GM12874 (cell line): ENCODE results near the gene PACRG.

Experiments
- TF ChIP-seq, protein P1 (sequence below): IDR thresholded peaks from 2 replicates; pipeline ENCODE4 v1.5.1; 2011; ENCODE audit warnings: low read depth, mild to moderate bottlenecking, control low read depth, low read length, moderate library complexity; ENCODE audit not compliant: insufficient read depth

The PACRG gene

DNA sequence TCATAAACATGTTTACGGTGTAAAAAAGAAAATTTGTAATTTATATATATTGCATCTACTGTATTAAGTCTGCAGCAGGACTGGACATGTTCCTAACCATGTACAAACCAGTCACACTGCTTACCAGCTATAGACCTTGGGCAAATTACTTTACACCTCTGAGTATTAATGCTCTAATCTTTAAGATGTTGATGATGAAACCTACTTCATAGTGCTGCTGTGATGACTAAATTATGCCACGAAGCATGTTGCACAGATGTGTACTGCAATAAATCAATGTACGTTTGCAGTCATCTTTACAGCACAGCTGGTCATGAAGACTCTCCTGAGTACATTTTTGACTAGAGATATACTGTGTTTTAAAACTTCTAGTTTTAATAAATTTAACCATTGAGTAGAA is 42.8 kb upstream of the PACRG start:
- TF ChIP-seq, protein P1, sequence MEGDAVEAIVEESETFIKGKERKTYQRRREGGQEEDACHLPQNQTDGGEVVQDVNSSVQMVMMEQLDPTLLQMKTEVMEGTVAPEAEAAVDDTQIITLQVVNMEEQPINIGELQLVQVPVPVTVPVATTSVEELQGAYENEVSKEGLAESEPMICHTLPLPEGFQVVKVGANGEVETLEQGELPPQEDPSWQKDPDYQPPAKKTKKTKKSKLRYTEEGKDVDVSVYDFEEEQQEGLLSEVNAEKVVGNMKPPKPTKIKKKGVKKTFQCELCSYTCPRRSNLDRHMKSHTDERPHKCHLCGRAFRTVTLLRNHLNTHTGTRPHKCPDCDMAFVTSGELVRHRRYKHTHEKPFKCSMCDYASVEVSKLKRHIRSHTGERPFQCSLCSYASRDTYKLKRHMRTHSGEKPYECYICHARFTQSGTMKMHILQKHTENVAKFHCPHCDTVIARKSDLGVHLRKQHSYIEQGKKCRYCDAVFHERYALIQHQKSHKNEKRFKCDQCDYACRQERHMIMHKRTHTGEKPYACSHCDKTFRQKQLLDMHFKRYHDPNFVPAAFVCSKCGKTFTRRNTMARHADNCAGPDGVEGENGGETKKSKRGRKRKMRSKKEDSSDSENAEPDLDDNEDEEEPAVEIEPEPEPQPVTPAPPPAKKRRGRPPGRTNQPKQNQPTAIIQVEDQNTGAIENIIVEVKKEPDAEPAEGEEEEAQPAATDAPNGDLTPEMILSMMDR, result no peak

DNA sequence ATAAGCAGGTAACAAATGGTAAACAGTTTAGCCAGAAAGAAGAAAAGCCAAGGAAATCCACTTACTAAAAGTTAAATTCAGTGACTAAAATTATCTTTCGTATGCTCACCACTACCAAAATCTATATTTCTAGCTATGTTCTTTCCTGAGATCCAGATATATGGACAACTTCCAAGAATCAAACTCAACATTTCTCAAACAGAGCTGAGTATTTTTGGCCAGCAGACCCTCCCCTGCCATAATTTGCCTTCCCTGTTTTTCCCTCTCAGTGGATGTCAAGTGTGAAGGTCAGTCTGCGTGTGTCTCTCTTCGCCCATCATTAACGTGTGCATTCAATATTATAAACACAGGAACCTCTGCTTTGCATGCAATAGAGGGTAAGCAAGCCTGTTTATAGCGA is 42.2 kb upstream of the PACRG start:
- TF ChIP-seq, protein P1, result no peak

DNA sequence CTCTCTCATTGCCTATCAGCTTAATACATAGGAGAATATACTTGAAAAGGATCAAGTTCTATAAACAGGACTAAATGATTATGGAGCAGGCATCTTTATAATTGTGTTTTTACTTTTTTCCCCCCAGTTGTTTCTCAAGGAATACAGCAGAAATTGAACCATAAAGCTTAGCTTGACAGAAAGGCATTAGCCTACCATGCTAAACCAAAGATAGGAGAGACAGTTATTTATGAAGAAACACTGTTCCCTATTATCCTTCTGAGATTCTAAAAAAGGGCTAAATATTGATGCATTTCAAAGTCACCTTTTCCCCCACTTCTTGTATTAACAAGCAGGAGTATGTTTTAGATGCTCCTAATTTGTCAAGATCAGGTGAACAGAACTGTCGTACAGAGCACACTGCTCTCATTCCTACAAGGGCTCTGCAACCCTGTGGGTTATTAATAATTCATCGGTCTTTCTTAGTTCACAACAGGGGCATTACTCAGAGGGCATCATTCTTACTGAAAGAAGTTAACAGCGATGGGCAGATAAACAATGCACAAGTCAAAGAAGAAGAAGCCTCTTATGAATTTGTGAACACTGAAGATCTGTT is 38.9 kb upstream of the PACRG start:
- TF ChIP-seq, protein P1, result no peak

DNA sequence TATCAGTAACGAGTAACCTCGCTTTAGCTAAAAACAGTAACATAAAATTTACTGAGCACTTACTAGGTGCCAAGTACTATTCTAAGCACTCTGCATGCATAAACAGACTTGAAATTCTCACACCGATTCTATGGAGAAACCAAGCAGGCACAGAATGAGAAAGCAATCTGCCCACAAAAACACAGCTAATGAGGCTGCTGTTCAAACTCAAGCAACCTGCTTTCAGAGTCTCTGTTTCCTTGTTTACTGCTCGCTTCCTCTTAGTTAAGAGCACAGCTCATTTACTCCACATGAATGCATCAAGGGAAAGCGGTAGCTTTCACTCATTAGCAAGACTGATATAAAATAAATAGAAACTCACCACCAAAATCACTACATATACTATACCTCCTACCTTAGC is 37.6 kb upstream of the PACRG start:
- TF ChIP-seq, protein P1, result no peak

DNA sequence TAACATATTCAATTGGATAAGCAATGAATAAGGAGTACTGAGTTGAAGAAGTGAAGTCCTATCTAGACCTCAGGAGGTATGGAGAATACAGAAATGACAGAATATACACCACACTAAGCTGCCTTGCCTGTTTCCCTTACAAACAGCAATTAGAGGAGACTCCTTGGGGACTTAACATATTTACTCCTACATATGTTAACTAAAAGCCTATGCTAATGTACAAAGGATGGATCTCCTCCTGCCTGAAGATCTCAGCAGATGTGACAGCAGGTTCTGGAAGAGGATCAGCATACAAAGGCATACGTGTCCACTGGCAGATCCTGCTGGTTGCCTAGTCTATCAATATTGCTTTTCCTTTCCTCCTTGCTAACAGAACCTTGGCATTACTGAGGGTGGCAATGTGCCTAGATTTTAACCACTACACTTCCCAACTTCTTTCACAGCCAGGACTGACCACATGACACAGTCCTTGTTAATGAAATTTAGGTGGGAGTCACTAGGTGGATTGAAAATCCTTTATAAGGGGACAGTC is 29.8 kb upstream of the PACRG start:
- TF ChIP-seq, protein P1, result no peak

DNA sequence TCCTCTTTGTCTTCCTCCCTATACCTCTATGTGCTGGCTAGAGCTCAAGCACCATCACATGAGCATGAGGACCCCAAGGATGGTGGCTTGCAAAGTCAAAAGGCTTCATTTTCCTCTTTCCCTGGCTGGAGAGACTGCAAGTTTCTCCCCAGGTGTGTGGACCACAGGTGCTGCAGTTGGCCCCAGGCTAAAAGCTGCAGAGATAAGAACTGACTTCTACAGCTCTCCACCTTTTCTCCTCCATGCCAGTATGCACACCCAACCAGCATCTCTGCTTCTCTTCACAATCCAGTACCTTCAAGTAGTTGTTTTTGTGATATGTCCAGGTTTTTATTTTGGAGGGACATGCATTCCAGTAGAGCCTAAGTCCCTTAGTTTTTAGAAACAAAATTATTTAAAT is 29.3 kb upstream of the PACRG start:
- TF ChIP-seq, protein P1, result no peak

DNA sequence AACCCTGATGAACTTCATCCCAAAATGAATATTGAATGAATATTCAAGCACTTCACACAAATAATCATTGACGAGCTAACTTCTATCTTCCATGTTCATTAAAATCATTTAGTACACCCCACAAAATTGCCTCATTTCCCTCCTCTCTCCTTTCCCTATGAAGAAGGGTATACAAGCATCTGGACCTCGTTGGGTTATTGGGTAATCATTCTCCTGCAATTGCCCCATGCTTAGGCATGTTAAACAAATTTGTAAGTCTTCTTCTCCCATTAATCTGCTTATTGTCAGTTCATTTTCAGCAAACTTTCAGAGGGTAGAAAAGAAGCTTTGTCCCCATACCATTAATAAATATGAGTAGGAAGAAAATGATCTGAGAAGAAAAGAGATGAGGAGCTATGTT is 27.8 kb upstream of the PACRG start:
- TF ChIP-seq, protein P1, result no peak
